ENCODE measurements around the gene BIRC6. TPM values are rescaled to one million over a fixed set of nuclear protein-coding genes. Genes with fewer than 3 reads are reported as not detected.

The BIRC6 gene
- total RNA-seq, 1 experiment from 2014 or later = 79.0 TPM

DNA sequence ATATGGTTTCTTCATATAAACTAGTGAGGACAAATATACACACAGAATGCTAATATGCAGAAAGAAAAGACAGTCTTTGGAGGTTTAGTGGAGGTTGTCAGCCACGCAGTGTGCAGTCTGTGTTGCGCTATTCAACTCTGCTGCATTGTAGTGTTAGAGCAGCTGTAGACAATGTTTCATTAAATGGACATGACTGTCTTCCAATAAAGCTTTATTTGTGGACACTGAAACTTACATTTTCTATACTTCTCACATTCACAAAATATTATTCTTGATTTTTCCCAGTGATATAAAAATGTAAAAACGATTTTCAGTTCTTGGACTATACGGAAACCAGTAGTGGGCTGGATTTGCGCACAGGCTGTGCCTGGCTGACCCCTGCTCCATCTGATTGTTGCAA lies 284.4 kb downstream of the BIRC6 start:
- H3K79me2 ChIP-seq (ENCODE audit: low read depth) = no peaks in the 10 kb centered on the region
- no peak for DNase-seq
- H4K20me1 ChIP-seq (ENCODE audit: insufficient read depth) = no peaks in the 10 kb centered on the region; the same call in 1 of the 2 replicates
- ChIA-PET POLR2A (ENCODE audit: unreplicated experiment) (no interaction called here), CTCF (no interaction called here)
- H3K4me2 ChIP-seq = no peak overlapping the region
- TF ChIP-seq CTCF (conservative IDR thresholded peaks at IDR 0.05) = no peak
- no peak for TF ChIP-seq EZH2 (IDR thresholded peaks at IDR 0.05; ENCODE audit: low read depth)
- H3K4me1 ChIP-seq (replicated peaks; ENCODE audit: insufficient read depth) = no peaks in the 10 kb centered on the region
- H2AFZ ChIP-seq = no peak overlapping the region
- no peaks in the 10 kb centered on the region for H3K9me3 ChIP-seq (ENCODE audit: insufficient read depth, low read depth)
- intact Hi-C loops (cut with micrococcal nuclease; ENCODE audit: unreplicated experiment) = no loop called here
- no peak overlapping the region for H3K27ac ChIP-seq
- no peaks in the 10 kb centered on the region for H3K27me3 ChIP-seq (ENCODE audit: insufficient read depth, low read depth)
- H3K36me3 ChIP-seq (ENCODE audit: low read depth) = peaks cover 14% of the 10 kb centered on the region
- H3K9me2 ChIP-seq (ENCODE audit: insufficient read depth) = no peaks in the 10 kb centered on the region
- H3K4me3 ChIP-seq = no peak overlapping the region
- no peaks in the 10 kb centered on the region for H3F3A ChIP-seq (ENCODE audit: insufficient read depth, low read depth)
- no TSS peak for BruUV-seq (replicated peaks)

GRCh38 chr2:32647180-32647651 lies 290.4 kb downstream of the BIRC6 start:
- BruUV-seq (replicated peaks) = no TSS peak
- Histone ChIP-seq H3K36me3 (ENCODE audit: low read depth) (peaks cover 12% of the 10 kb centered on the region), H3K27ac (no peak overlapping the region), H3K27me3 (ENCODE audit: insufficient read depth, low read depth) (no peaks in the 10 kb centered on the region), H3K4me3 (no peak overlapping the region), H3K4me1 (replicated peaks; ENCODE audit: insufficient read depth) (no peaks in the 10 kb centered on the region), H3F3A (ENCODE audit: insufficient read depth, low read depth) (no peaks in the 10 kb centered on the region; the same call in 1 of the 2 replicates), H2AFZ (no peak overlapping the region), H4K20me1 (ENCODE audit: insufficient read depth) (no peaks in the 10 kb centered on the region; the same call in 1 of the 2 replicates), H3K9me2 (ENCODE audit: insufficient read depth) (no peaks in the 10 kb centered on the region), H3K79me2 (ENCODE audit: low read depth) (no peaks in the 10 kb centered on the region), H3K9me3 (ENCODE audit: insufficient read depth, low read depth) (no peaks in the 10 kb centered on the region), H3K4me2 (no peak overlapping the region)
- TF ChIP-seq EZH2 (IDR thresholded peaks at IDR 0.05; ENCODE audit: low read depth) (no peak), CTCF (conservative IDR thresholded peaks at IDR 0.05) (no peak)
- no peak for DNase-seq
- intact Hi-C loops (cut with micrococcal nuclease; ENCODE audit: unreplicated experiment) = no loop called here
- POLR2A ChIA-PET (ENCODE audit: unreplicated experiment) = no interaction called here
- CTCF ChIA-PET = no interaction called here

DNA sequence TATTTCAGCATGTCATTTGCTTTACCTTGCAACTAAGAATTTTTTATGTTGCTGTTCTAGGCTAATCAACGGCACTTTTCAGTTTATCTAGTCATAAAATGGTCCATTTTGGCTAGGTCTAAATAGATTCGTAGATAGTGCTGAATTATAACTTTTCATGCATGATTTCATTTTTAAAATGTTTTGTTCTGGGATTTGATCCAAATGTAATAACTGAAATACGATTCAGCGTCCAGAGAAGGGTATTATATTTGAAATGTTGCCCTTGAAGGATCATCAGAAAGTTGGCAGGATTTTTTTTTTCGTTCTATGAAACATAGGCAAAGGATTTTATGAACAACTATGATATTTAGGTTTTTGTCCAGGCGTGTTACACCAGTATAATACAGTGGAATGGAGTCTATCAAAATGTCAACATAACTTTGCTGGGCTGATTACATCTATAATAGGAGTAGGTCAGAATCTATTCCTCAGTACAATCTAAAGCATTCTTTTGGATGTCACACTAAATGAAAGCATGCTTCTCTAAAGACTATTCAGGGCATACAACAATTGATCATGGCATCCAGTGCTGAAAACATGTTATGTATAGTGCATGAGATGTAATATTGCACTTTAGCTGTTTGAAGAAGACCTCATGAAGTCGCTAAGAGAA lies 295.9 kb downstream of the BIRC6 start:
- H3K4me1 ChIP-seq (replicated peaks; ENCODE audit: insufficient read depth) = no peaks in the 10 kb centered on the region
- no peak for TF ChIP-seq EZH2 (IDR thresholded peaks at IDR 0.05; ENCODE audit: low read depth)
- TF ChIP-seq CTCF (conservative IDR thresholded peaks at IDR 0.05) = no peak
- H3K9me3 ChIP-seq (ENCODE audit: insufficient read depth, low read depth) = no peaks in the 10 kb centered on the region
- no peak overlapping the region for H3K27ac ChIP-seq
- peaks cover 6% of the 10 kb centered on the region for H3F3A ChIP-seq (ENCODE audit: insufficient read depth, low read depth)
- no peaks in the 10 kb centered on the region for H4K20me1 ChIP-seq (ENCODE audit: insufficient read depth)
- no TSS peak for BruUV-seq (replicated peaks)
- no peaks in the 10 kb centered on the region for H3K9me2 ChIP-seq (ENCODE audit: insufficient read depth)
- no peak overlapping the region for H3K4me2 ChIP-seq
- intact Hi-C loops (cut with micrococcal nuclease; ENCODE audit: unreplicated experiment) = no loop called here
- CTCF ChIA-PET = no interaction called here
- H3K4me3 ChIP-seq = no peak overlapping the region
- H3K79me2 ChIP-seq (ENCODE audit: low read depth) = no peaks in the 10 kb centered on the region
- POLR2A ChIA-PET (ENCODE audit: unreplicated experiment) = no interaction called here
- H2AFZ ChIP-seq = no peak overlapping the region
- DNase-seq = no peak
- peaks cover 12% of the 10 kb centered on the region for H3K36me3 ChIP-seq (ENCODE audit: low read depth)
- H3K27me3 ChIP-seq (ENCODE audit: insufficient read depth, low read depth) = no peaks in the 10 kb centered on the region

Data from PC-9 (cell line).